OCI-LY3 (cell line): ENCODE measurements around the gene ATP8A2.

ENCODE experiments used
- H2AFZ ChIP-seq: fragments of 200-600, 300-600 bp; shearing (Covaris generic); 2 replicates; pipeline ENCODE4 v1.6.0; 2014; ENCODE audit warnings: antibody characterized with exemption, low read depth, low read length
- H3K27ac ChIP-seq: fragments of 200-600, 300-600 bp; sonication (generic); 2 replicates; pipeline ENCODE4 v1.5.1; 2014; ENCODE audit warnings: mild to moderate bottlenecking, low read length, moderate library complexity, mixed read lengths
- H3K27me3 ChIP-seq: fragments of 200-600, 300-600 bp; sonication (generic); 2 replicates; pipeline ENCODE4 v1.6.1; 2014; ENCODE audit warnings: low read depth, low read length, mixed read lengths
- H3K36me3 ChIP-seq: fragments of 200-600, 300-600 bp; sonication (generic); replicated peaks from 2 replicates; pipeline ENCODE3; 2014; ENCODE audit warnings: low read depth, low read length, mixed read lengths
- H3K4me1 ChIP-seq: fragments of 300-600, 200-600 bp; sonication (generic); 2 replicates; pipeline ENCODE4 v1.6.1; 2014; ENCODE audit warnings: low read length, mixed read lengths
- H3K4me2 ChIP-seq: fragments of 200-600, 300-600 bp; sonication (generic); 2 replicates; pipeline ENCODE4 v1.6.1; 2014; ENCODE audit warnings: low read length, mixed read lengths
- H3K4me3 ChIP-seq: fragments of 300-600, 200-600 bp; sonication (generic); 2 replicates; pipeline ENCODE4 v1.5.1; 2014; ENCODE audit warnings: antibody characterized with exemption, mild to moderate bottlenecking, low read length, moderate library complexity
- H3K79me2 ChIP-seq: fragments of 300-600, 200-600 bp; shearing (Covaris generic); 2 replicates; pipeline ENCODE4 v1.6.1; 2014; ENCODE audit warnings: mild to moderate bottlenecking, low read length, mixed read lengths
- H3K9ac ChIP-seq: fragments of 300-600, 200-600 bp; shearing (Covaris generic); 2 replicates; pipeline ENCODE4 v1.6.0; 2014; ENCODE audit warnings: mild to moderate bottlenecking, low read length, moderate library complexity
- H3K9me3 ChIP-seq: fragments of 200-600, 300-600 bp; shearing (Covaris generic); 2 replicates; pipeline ENCODE4 v1.6.1; 2014; ENCODE audit warnings: low read length, mixed read lengths; ENCODE audit not compliant: insufficient read depth
- H4K20me1 ChIP-seq: fragments of 200-600, 300-600 bp; sonication (generic); 2 replicates; pipeline ENCODE4 v1.6.1; 2016; ENCODE audit warnings: low read length, mixed read lengths; ENCODE audit not compliant: insufficient read depth
- EZH2phosphoT487 ChIP-seq: fragments of 200-600 bp; shearing (Covaris generic); IDR thresholded peaks from 2 replicates; pipeline ENCODE4 v1.6.1; 2018; ENCODE audit warnings: antibody characterized with exemption, mixed run types, low read depth
- TF ChIP-seq, protein P1 (sequence below): fragments of 200-600, 300-600 bp; sonication (generic); IDR thresholded peaks from 2 replicates; pipeline ENCODE4 v1.5.1; 2014; ENCODE audit warnings: antibody characterized with exemption, low read length, low read depth

The ATP8A2 gene

DNA sequence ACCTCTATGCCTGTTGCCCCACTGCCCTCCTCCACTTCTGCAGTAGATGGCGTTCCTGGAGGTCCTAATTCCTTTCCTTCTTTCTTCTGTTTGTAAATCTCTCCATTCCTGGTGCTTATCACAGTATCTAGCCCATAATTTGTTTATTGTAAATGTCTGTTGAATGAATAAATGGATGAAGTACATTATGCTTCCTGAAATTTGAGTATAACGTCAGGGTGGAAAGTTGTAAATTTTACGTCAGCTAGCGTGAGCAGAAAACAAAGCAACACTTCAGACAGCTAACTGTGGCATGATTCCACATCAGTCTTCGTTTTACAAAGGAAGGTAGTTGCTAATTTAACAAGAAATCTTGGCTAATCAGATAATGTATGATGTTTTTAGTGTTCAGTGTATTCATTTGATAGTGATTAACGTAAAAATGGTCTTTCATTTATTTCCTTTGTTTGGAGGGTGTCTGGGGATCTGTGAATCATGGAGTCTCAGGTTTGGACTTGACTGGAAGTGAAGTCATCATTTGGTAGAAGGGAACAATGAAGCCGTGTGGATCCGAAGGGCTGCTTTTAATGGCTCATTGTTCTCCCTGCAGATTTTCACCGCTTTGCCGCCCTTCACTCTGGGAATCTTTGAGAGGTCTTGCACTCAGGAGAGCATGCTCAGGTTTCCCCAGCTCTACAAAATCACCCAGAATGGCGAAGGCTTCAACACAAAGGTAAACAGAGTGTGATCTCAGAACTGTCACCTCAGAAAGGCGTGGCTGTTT is 465.0 kb downstream of the ATP8A2 start:
- Histone ChIP-seq H3K4me1 (no peaks in the 10 kb centered on the region), H3K27ac (no peak overlapping the region), H3K36me3 (no peaks in the 10 kb centered on the region), H3K4me3 (no peak overlapping the region), H3K27me3 (0 out of 2 replicates have a peak, but pooled peaks cover 3% of the 10 kb centered on the region), H4K20me1 (no peaks in the 10 kb centered on the region), H2AFZ (no peak overlapping the region), H3K9me3 (no peaks in the 10 kb centered on the region), H3K4me2 (no peak overlapping the region), H3K9ac (no peak overlapping the region), H3K79me2 (no peaks in the 10 kb centered on the region)
- TF ChIP-seq EZH2phosphoT487, result no peak
- TF ChIP-seq, protein P1, sequence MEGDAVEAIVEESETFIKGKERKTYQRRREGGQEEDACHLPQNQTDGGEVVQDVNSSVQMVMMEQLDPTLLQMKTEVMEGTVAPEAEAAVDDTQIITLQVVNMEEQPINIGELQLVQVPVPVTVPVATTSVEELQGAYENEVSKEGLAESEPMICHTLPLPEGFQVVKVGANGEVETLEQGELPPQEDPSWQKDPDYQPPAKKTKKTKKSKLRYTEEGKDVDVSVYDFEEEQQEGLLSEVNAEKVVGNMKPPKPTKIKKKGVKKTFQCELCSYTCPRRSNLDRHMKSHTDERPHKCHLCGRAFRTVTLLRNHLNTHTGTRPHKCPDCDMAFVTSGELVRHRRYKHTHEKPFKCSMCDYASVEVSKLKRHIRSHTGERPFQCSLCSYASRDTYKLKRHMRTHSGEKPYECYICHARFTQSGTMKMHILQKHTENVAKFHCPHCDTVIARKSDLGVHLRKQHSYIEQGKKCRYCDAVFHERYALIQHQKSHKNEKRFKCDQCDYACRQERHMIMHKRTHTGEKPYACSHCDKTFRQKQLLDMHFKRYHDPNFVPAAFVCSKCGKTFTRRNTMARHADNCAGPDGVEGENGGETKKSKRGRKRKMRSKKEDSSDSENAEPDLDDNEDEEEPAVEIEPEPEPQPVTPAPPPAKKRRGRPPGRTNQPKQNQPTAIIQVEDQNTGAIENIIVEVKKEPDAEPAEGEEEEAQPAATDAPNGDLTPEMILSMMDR, result no peak

DNA sequence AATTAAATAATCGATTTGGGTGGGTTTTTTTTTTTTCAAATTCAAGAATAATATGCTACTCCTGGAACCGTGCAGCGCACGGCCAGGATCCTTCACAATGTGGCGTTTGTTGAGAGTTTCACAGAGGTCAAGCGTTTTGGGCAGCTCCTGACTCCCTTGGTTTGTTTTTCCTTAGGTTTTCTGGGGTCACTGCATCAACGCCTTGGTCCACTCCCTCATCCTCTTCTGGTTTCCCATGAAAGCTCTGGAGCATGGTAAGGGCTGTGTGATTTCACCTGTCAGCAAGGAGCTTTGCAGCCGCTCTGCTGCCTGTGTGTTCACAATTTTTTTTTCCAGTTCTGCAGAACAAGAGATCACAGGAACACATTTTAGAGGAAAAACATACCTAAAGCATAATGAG is 467.6 kb downstream of the ATP8A2 start:
- H3K36me3 ChIP-seq, result no peaks in the 10 kb centered on the region
- H3K4me3 ChIP-seq, result no peak overlapping the region
- H3K9ac ChIP-seq, result no peak overlapping the region
- no peaks in the 10 kb centered on the region for H3K79me2 ChIP-seq
- H3K27ac ChIP-seq, result no peak overlapping the region
- TF ChIP-seq EZH2phosphoT487, result no peak
- TF ChIP-seq, protein P1, result no peak
- H3K27me3 ChIP-seq, result 0 out of 2 replicates have a peak, but pooled peaks cover 3% of the 10 kb centered on the region
- H3K9me3 ChIP-seq, result no peaks in the 10 kb centered on the region
- H3K4me2 ChIP-seq, result no peak overlapping the region
- no peak overlapping the region for H2AFZ ChIP-seq
- no peaks in the 10 kb centered on the region for H4K20me1 ChIP-seq
- H3K4me1 ChIP-seq, result peaks cover 15% of the 10 kb centered on the region

DNA sequence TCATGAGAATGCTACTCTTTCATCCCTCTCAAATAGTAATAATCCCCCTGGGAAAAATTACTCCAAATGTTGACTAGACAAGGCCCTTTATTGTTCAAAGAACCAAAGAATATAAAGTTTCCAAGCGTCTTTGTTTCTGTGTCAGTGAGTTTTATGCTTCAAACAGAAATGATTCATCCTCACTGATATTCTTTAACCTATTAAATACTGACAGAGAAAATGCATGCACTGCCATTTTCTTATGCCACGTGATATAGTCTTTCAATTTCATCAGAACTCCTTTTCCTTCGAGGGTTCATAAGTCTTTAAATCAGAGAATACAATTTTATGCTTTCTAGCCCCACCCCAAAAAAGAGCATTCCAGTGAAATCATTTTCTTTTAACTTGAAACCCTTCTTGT is 468.5 kb downstream of the ATP8A2 start:
- Histone ChIP-seq H2AFZ (no peak overlapping the region), H3K4me1 (peaks cover 23% of the 10 kb centered on the region), H3K36me3 (no peaks in the 10 kb centered on the region), H3K4me2 (no peak overlapping the region), H3K27me3 (0 out of 2 replicates have a peak, but pooled peaks cover 3% of the 10 kb centered on the region), H3K79me2 (no peaks in the 10 kb centered on the region), H3K4me3 (no peak overlapping the region), H4K20me1 (no peaks in the 10 kb centered on the region), H3K9ac (no peak overlapping the region), H3K27ac (no peak overlapping the region), H3K9me3 (no peaks in the 10 kb centered on the region)
- TF ChIP-seq, protein P1, result no peak
- TF ChIP-seq EZH2phosphoT487, result no peak

- H3K4me1 ChIP-seq, result peaks cover 23% of the 10 kb centered on the region
- no peaks in the 10 kb centered on the region for H3K36me3 ChIP-seq
- no peak overlapping the region for H3K4me3 ChIP-seq
- H3K27me3 ChIP-seq, result 0 out of 2 replicates have a peak, but pooled peaks cover 3% of the 10 kb centered on the region
- TF ChIP-seq, protein P1, result no peak
- TF ChIP-seq EZH2phosphoT487, result no peak
- H3K4me2 ChIP-seq, result no peak overlapping the region
- no peak overlapping the region for H2AFZ ChIP-seq
- H4K20me1 ChIP-seq, result no peaks in the 10 kb centered on the region
- no peak overlapping the region for H3K27ac ChIP-seq
- H3K9ac ChIP-seq, result no peak overlapping the region
- no peaks in the 10 kb centered on the region for H3K79me2 ChIP-seq
- no peaks in the 10 kb centered on the region for H3K9me3 ChIP-seq
These were observed 469.2 kb downstream of the ATP8A2 start for GRCh38 chr13:25840931-25841330.
